Gastroesophageal sphincter (tissue), 3 donors: Measurements from ENCODE around the gene TESMIN.

Source experiments
- POLR2A ChIP-seq, 2 donors: fragments of 450-650 bp; IDR thresholded peaks; one replicate each; pipeline ENCODE4 v1.6.1; 2017; ENCODE audit warnings: antibody characterized with exemption in 2 of 2, mild to moderate bottlenecking in 2 of 2, moderate library complexity in 1 of 2
- POLR2AphosphoS5 ChIP-seq: sonication (generic); formaldehyde crosslinking; IDR thresholded peaks from one replicate; pipeline ENCODE4 v1.6.1; 2017; ENCODE audit warnings: antibody characterized with exemption
- TF ChIP-seq, protein P1 (sequence below), 4 experiments: fragments of 200-600 bp in 2 of 4; fragments of 450-650 bp in 2 of 4; sonication (generic) in 1 of 4; IDR thresholded peaks; one replicate each; pipeline ENCODE4 v1.5.1; 2017 to 2019; ENCODE audit warnings: antibody characterized with exemption in 4 of 4, mild to moderate bottlenecking in 2 of 4, moderate library complexity in 2 of 4

DNA sequence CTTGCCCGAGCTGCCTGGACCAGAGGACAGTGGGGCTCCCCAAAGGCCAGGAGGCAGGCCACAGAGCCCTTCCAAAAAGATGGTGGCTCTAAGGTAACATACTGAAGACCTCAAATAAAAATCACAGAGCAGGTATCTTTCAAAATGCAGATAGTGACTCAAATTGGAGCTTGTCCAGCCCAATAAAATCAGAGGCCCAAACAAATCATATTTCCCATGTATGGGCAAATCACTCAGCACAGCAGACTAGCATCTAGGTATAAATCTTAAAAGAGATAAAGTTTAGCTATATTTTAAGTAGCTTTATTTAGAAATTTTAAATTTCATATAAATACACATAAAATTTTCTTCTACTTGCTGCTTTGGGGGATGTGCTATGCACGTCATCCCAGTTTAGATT is 3.3 kb downstream of the TESMIN start:
- TF ChIP-seq, protein P1, sequence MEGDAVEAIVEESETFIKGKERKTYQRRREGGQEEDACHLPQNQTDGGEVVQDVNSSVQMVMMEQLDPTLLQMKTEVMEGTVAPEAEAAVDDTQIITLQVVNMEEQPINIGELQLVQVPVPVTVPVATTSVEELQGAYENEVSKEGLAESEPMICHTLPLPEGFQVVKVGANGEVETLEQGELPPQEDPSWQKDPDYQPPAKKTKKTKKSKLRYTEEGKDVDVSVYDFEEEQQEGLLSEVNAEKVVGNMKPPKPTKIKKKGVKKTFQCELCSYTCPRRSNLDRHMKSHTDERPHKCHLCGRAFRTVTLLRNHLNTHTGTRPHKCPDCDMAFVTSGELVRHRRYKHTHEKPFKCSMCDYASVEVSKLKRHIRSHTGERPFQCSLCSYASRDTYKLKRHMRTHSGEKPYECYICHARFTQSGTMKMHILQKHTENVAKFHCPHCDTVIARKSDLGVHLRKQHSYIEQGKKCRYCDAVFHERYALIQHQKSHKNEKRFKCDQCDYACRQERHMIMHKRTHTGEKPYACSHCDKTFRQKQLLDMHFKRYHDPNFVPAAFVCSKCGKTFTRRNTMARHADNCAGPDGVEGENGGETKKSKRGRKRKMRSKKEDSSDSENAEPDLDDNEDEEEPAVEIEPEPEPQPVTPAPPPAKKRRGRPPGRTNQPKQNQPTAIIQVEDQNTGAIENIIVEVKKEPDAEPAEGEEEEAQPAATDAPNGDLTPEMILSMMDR (IDR thresholded peaks at IDR 0.05): no peak
- no peak for TF ChIP-seq POLR2AphosphoS5
- TF ChIP-seq POLR2A (IDR thresholded peaks at IDR 0.05): no peak
